PFSK-1 (cell line): Measurements from ENCODE around the gene IFRD2.

Experiments used
- FOXP2 ChIP-seq: optimal IDR thresholded peaks from 2 replicates; pipeline ENCODE3; 2011; ENCODE audit warnings: borderline replicate concordance, control low read depth, inconsistent platforms; ENCODE audit not compliant: insufficient read depth; ENCODE audit errors: extremely low read length, extremely low read depth
- POLR2AphosphoS5 ChIP-seq: IDR thresholded peaks from 2 replicates; pipeline ENCODE4 v1.6.1; 2012; ENCODE audit warnings: low read depth, mild to moderate bottlenecking, control low read depth, low read length, moderate library complexity
- SIN3A ChIP-seq: IDR thresholded peaks from 2 replicates; pipeline ENCODE4 v1.6.1; 2012; ENCODE audit warnings: mild to moderate bottlenecking, low read length, moderate library complexity, borderline replicate concordance; ENCODE audit not compliant: insufficient read depth
- TAF1 ChIP-seq: IDR thresholded peaks from 2 replicates; pipeline ENCODE4 v1.6.1; 2012; ENCODE audit warnings: low read length, control low read depth, borderline replicate concordance; ENCODE audit not compliant: insufficient read depth
- TF ChIP-seq, protein P1 (sequence below), 2 experiments: IDR thresholded peaks; 2 replicates each; pipeline versions ENCODE4 v1.6.1 to v1.8.0; 2011 to 2012; ENCODE audit warnings: low read depth in 2 of 2, low read length in 2 of 2, control low read depth in 1 of 2, inconsistent platforms in 1 of 2, mild to moderate bottlenecking in 1 of 2, moderate library complexity in 1 of 2; ENCODE audit not compliant: insufficient read depth in 1 of 2

DNA sequence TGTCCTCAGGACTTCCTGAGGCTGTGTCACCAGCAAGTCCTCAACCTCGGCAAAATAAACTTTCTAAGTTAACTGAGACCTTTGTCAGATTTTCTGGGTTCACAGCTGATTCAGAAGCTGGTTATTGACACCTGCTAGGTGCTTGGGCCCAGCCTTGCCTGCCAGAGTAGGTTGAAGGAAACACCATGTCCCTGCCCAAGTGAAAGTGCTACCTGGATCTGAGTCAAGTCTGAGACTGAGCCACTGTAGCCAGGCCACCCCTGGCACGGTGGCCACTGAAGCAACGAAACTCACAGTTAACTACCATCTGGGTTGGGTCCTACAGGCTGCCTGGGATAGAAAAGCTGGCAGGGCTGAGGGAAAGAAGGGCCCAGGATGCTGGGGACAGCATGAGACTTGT is 22.1 kb upstream of the IFRD2 start:
- TF ChIP-seq TAF1 (no peak), POLR2AphosphoS5 (no peak), SIN3A (no peak), FOXP2 (no peak)
- TF ChIP-seq, protein P1, sequence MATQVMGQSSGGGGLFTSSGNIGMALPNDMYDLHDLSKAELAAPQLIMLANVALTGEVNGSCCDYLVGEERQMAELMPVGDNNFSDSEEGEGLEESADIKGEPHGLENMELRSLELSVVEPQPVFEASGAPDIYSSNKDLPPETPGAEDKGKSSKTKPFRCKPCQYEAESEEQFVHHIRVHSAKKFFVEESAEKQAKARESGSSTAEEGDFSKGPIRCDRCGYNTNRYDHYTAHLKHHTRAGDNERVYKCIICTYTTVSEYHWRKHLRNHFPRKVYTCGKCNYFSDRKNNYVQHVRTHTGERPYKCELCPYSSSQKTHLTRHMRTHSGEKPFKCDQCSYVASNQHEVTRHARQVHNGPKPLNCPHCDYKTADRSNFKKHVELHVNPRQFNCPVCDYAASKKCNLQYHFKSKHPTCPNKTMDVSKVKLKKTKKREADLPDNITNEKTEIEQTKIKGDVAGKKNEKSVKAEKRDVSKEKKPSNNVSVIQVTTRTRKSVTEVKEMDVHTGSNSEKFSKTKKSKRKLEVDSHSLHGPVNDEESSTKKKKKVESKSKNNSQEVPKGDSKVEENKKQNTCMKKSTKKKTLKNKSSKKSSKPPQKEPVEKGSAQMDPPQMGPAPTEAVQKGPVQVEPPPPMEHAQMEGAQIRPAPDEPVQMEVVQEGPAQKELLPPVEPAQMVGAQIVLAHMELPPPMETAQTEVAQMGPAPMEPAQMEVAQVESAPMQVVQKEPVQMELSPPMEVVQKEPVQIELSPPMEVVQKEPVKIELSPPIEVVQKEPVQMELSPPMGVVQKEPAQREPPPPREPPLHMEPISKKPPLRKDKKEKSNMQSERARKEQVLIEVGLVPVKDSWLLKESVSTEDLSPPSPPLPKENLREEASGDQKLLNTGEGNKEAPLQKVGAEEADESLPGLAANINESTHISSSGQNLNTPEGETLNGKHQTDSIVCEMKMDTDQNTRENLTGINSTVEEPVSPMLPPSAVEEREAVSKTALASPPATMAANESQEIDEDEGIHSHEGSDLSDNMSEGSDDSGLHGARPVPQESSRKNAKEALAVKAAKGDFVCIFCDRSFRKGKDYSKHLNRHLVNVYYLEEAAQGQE (IDR thresholded peaks at IDR 0.05; ENCODE audit: insufficient read depth in 1 of 2, low read depth in 2 of 2, low read length in 2 of 2): no peak
